Retinal pigment epithelial cell (primary cell): ENCODE results near the gene INPPL1.

ENCODE experiments used
- DNase-seq: peaks from one replicate; pipeline ENCODE4 v3.0.0-alpha.2; 2010; ENCODE audit warnings: low read depth
- H3K4me3 ChIP-seq: 2 replicates; pipeline ENCODE4 v1.5.1; 2011; ENCODE audit warnings: mild to moderate bottlenecking, low read length, control low read depth, moderate library complexity
- CTCF ChIP-seq: conservative IDR thresholded peaks from 2 replicates; pipeline ENCODE4 v1.5.1; 2011; ENCODE audit warnings: low read depth, low read length, control low read depth, inconsistent platforms

Gene INPPL1

GRCh38 chr11:72220696-72221363, 3.7 kb upstream of the INPPL1 start:
- no peak for DNase-seq
- no peak for TF ChIP-seq CTCF
- no peak overlapping the region for H3K4me3 ChIP-seq

- TF ChIP-seq CTCF: no peak
- H3K4me3 ChIP-seq: no peak overlapping the region
- no peak for DNase-seq
Measured at GRCh38 chr11:72221386-72222075, 3.0 kb upstream of the INPPL1 start.

GRCh38 chr11:72222106-72222891, 2.3 kb upstream of the INPPL1 start:
- TF ChIP-seq CTCF: no peak
- peak overlapping the region; percentile 91 for H3K4me3 ChIP-seq
- DNase-seq: no peak

GRCh38 chr11:72222907-72223614, 1.5 kb upstream of the INPPL1 start:
- peak; percentile 59 for DNase-seq
- peak; percentile 40 for TF ChIP-seq CTCF
- H3K4me3 ChIP-seq: peak overlapping the region; percentile 91

GRCh38 chr11:72223615-72224563, 678 bp upstream of the INPPL1 start:
- H3K4me3 ChIP-seq: peak overlapping the region; percentile 91
- no peak for DNase-seq
- TF ChIP-seq CTCF: no peak

- peak overlapping the region; percentile 91 for H3K4me3 ChIP-seq
- no peak for TF ChIP-seq CTCF
- no peak for DNase-seq
Measured at GRCh38 chr11:72225411-72225951, 914 bp downstream of the INPPL1 start.
